ENCODE results near the gene UMODL1. TPM values are rescaled to one million over a fixed set of nuclear protein-coding genes. Genes with fewer than 3 reads are reported as not detected.

The UMODL1 gene
- total RNA-seq, 1 donor from 2014 or later = not detected

DNA sequence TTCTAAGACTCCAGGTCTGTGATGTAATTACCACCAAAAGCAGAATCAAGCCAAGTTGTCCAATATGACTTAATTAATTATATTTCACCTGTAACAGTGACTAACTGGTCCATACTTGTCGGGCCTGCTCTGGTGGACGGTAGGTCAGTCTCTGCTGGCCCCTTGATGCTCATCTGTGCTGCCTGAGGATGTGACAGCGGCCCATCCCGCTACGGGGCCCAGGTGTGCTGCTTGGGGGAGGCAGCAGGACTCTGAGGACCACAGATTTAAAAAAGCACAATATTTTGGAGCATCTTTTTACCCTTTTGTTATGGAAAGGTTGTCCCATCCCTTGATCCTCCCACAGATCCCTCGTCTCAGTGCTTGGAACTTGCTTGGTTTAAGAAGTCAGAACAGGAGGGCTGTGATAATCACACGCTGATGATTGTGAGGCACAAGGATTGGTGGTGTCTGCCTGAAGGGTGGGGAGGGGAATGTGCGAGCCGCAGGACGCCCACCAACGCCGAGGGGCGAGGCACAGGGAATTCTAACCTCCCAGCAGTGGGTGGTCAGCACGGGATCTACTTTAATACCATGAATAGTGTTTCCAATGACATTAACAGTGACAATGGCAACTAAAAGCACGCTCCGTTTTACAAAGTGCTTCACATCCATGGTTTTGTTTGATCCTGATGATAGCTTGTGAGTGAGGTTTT is 27.8 kb upstream of the UMODL1 start:
- Mint-ChIP-seq H3K4me1 (peaks cover 8% of the 10 kb centered on the region), H3K36me3 (no peaks in the 10 kb centered on the region), H3K27me3 (ENCODE audit: low read depth) (no peaks in the 10 kb centered on the region), H3K27ac (no peak overlapping the region), H3K4me3 (no peak overlapping the region), H3K9me3 (no peaks in the 10 kb centered on the region)
- DNase-seq (ENCODE audit: low spot score in 2 of 2, unreplicated experiment in 2 of 2) = no peak
- TF ChIP-seq, protein P1, sequence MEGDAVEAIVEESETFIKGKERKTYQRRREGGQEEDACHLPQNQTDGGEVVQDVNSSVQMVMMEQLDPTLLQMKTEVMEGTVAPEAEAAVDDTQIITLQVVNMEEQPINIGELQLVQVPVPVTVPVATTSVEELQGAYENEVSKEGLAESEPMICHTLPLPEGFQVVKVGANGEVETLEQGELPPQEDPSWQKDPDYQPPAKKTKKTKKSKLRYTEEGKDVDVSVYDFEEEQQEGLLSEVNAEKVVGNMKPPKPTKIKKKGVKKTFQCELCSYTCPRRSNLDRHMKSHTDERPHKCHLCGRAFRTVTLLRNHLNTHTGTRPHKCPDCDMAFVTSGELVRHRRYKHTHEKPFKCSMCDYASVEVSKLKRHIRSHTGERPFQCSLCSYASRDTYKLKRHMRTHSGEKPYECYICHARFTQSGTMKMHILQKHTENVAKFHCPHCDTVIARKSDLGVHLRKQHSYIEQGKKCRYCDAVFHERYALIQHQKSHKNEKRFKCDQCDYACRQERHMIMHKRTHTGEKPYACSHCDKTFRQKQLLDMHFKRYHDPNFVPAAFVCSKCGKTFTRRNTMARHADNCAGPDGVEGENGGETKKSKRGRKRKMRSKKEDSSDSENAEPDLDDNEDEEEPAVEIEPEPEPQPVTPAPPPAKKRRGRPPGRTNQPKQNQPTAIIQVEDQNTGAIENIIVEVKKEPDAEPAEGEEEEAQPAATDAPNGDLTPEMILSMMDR (IDR thresholded peaks at IDR 0.05; ENCODE audit: unreplicated experiment) = no peak

DNA sequence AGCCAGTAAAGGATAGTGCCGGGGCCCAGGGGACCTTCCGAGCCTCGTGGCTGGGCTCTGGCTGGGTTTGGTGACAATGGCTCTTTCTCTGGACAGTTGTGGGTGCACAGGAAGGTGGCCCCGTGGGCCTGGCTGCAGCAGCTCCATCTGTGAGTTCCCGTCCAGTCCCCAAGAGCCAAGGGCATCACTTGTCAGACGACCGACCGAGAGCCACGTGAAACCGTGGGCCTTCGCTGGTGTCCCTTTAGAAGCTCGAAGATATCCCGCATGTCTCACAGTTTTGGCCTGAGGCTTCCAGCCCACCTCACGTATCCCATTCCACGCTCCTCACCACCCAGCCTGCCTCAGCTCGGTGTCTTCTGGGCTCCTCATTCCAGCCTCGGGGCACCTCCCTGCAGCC is 27.2 kb upstream of the UMODL1 start:
- H3K27ac Mint-ChIP-seq = no peak overlapping the region
- no peak overlapping the region for H3K4me3 Mint-ChIP-seq
- peaks cover 8% of the 10 kb centered on the region for H3K4me1 Mint-ChIP-seq
- no peak for DNase-seq (ENCODE audit: low spot score in 2 of 2, unreplicated experiment in 2 of 2)
- H3K9me3 Mint-ChIP-seq = no peaks in the 10 kb centered on the region
- no peaks in the 10 kb centered on the region for H3K27me3 Mint-ChIP-seq (ENCODE audit: low read depth)
- H3K36me3 Mint-ChIP-seq = no peaks in the 10 kb centered on the region
- TF ChIP-seq, protein P1 (IDR thresholded peaks at IDR 0.05; ENCODE audit: unreplicated experiment) = no peak

DNA sequence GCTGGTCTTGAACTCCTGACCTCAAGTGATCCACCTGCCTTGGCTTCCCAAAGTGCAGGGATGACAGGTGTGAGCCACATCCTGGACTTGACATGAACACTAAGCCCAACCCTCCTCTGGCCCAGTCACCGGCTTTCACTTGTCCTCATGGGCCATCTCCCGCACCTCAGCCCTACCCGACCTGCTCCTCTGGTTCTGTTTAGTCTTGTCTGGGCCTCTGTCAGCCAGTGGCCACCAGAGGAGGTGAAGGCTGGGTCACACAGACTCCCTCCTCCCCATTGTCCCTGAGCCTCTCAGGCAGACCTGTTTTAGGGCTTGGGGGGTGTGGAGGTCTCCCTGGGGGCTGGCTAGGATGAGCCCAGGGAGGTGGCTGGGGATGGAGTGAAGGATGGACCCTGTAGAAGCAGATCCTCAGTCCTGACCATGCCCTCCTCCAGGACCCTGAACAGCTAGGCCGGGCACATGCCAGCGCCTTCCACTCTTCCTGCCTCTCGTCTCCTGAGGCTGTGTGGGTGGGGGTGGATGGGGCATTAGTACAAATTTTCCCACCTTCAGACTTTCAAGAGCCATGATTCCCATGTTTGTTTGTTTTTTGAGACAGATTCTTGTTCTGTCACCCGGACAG is 26.1 kb upstream of the UMODL1 start:
- Mint-ChIP-seq H3K36me3 (no peaks in the 10 kb centered on the region), H3K27me3 (ENCODE audit: low read depth) (no peaks in the 10 kb centered on the region), H3K4me3 (no peak overlapping the region), H3K4me1 (peaks cover 6% of the 10 kb centered on the region), H3K9me3 (no peaks in the 10 kb centered on the region), H3K27ac (no peak overlapping the region)
- no peak for DNase-seq (ENCODE audit: low spot score in 2 of 2, unreplicated experiment in 2 of 2)
- TF ChIP-seq, protein P1 (IDR thresholded peaks at IDR 0.05; ENCODE audit: unreplicated experiment) = no peak

DNA sequence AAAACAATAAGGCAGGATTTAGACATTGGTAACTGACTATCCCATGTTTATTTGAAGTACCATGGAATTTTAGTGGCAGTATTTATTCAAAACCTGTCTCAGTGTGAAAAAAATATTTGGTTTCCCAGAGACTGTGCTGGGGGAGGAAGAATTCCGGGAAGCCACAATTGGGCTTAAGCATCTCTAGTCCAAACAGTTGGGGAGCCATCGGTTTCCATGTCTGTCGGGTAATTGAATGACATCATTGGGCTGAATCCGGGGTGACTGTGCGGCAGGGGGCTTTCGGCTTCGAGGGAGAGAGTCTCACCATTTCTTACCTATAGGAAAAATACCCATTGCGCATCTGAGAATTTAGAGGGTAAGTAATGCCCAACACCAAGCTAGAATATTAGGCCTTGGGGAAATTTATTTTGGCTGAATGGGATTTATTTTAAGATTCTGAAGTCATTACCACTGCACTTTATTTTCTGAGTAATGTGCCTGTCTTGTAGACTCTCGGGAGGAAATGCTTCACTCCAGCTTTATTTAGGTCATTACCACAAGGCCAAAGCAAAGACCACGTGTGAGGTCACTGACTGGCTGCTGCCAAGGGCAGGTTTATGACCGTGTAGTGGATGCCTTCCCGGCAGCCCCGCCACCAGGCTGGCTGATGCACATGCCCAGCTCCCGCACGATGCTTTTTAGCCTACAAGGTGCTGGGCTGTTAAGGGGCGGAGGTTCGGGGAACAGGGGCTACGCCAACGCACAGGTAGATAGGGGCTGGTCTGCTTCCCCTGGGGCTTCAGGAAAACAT is 23.1 kb upstream of the UMODL1 start:
- H3K4me3 Mint-ChIP-seq = no peak overlapping the region
- peaks cover 7% of the 10 kb centered on the region for H3K9me3 Mint-ChIP-seq
- H3K27me3 Mint-ChIP-seq (ENCODE audit: low read depth) = no peaks in the 10 kb centered on the region
- TF ChIP-seq, protein P1 (IDR thresholded peaks at IDR 0.05; ENCODE audit: unreplicated experiment) = no peak
- no peak for DNase-seq (ENCODE audit: low spot score in 2 of 2, unreplicated experiment in 2 of 2)
- peaks cover 3% of the 10 kb centered on the region for H3K4me1 Mint-ChIP-seq
- H3K27ac Mint-ChIP-seq = no peak overlapping the region
- H3K36me3 Mint-ChIP-seq = no peaks in the 10 kb centered on the region

DNA sequence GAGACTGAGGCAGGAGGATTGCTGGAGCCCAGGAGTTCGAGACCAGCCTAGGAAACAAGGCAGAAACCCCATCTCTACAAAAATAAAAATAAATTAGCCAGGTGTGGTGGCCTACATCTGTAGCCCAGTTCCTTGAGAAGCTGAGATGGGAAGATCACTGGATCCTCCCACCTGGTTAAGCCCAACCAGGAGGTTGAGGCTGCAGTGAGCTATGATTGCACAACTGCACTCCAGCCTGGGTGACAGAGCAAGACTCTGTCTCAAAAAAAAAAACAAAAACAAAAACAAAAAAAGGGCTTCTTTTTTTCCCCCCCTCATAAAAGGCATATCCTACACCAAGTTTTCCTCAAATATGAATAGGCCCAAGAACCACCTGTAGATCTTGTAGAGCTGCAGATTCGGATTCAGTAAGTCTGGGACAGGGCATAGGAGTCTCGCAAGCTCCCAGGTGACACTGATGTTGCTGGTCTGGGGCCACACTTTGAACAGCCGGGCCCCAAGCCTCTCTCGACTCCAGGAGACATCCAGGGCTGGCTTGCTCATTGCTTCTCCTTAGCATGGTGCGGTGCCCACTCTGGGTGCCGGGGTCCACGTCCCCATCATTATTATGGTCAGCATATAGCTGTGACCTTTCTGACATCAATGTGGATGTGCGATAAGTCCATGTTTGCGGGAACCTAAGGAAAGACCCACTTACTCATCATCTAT is 22.1 kb upstream of the UMODL1 start:
- TF ChIP-seq, protein P1 (IDR thresholded peaks at IDR 0.05; ENCODE audit: unreplicated experiment) = no peak
- Mint-ChIP-seq H3K4me3 (no peak overlapping the region), H3K27me3 (ENCODE audit: low read depth) (no peaks in the 10 kb centered on the region), H3K27ac (no peak overlapping the region), H3K9me3 (peaks cover 13% of the 10 kb centered on the region), H3K4me1 (peaks cover 3% of the 10 kb centered on the region), H3K36me3 (no peaks in the 10 kb centered on the region)
- no peak for DNase-seq (ENCODE audit: low spot score in 2 of 2, unreplicated experiment in 2 of 2)
